GM18507 (cell line): Measurements from ENCODE around the gene ST8SIA2.

Experiments
- DNase-seq: peaks from one replicate; pipeline ENCODE4 v3.0.0; 2011; ENCODE audit warnings: low read depth; ENCODE audit not compliant: insufficient read length; ENCODE audit errors: extremely low spot score
- FAIRE-seq: peaks from 2 replicates; lab custom pipeline; 2011; peaks lifted over from hg19 to GRCh38; lab: Jason Lieb, UNC

Gene ST8SIA2

DNA sequence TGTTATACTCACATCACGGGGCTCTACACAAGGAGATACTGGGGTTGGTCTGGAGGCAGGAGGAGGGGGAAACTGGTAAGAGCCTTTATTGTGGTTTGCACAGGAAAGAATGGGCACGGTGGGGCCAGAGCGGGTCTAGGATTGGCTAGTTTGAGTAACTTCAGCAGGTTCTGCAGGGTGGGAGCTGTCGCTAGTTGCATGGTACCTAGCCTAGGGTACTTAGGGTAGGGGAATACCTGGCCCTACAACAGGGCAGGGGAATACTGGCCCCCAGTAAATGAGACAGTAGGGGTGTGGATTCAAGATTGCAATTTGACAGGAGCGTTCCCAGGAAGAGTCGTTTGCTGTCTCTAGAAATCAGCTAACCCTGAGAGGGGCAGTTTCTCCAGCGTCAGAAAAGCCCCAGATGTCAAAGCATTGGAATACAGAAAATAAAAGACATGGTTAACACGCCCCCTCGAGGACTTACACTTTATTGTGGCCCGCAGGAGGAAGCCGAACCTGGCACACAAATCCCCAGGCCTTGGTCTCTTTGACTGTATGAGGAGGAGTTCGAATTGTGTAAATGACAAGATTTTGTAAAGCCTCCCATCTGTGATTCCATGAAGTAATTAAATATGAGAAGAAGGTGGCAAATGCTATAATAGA, 32.0 kb downstream of the ST8SIA2 start:
- DNase-seq (no peak), FAIRE-seq (no peak)

DNA sequence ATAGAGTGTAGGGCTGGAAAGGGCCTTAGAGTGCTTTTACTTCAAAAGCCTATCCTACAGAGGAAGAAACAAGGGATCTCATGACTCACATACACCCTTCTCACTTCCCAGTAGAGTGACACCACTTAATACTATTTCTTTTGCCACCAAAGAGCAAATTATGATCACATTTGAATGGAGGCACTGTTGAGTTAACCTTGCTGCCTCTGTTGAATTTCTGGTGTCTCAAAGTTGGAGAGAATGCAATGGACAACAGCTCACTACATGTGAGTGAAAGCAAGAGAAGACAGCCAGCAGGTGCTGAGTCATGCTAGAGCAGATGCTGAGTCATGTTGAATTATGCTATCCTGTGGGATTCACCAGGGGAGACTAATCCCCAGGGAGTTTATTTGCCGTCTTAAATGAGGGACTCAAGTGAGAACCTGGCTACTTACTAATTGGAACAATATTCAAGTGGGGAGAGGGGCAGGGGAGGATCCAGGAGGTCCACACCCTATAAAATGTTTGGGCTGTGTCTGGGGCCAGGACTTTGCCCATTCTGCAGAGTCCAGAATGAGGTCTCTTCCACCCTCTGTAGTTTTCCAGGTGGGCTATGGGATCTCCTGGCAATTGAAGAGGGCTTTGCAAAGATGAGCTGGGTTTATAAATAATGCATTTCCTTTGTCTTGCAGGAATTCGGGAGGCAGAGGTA, 35.8 kb downstream of the ST8SIA2 start:
- no peak for FAIRE-seq
- no peak for DNase-seq

DNA sequence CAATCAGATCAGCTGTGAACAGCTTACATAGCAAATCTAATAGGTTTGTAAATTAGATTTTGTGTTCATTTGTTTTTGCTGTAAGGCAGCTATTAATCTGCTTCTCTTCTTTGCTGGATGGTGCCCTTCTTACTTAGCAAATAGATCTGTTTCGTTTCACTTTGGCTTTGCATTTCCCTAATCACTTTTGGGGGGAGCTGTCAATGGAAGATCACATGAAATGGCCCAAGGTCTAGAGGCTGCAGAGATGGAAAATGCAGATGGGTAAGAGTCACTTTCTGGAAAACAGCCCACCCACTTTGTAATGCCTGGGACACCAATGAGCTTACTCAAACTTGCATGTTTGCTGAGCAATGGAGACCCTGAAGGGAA, 36.4 kb downstream of the ST8SIA2 start:
- FAIRE-seq = no peak
- no peak for DNase-seq

DNA sequence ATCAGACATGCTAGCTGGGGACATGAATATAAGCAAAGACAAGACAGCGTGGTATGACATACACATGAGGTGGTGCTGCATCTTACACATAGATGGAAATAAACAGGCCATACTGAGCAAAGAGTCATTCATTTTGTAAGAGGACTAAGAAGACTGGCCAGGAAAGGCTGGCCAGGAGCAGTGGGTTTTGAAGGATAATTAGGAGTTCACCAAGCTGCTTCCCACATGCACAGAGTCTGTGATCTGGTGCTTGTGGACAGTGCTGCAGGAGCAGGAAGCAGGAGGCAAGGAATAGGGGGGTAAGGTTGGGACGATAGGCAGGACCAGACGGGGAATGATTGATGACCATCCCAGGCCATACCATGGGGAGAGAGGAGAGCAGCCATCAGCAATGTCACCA, 41.5 kb downstream of the ST8SIA2 start:
- DNase-seq (no peak), FAIRE-seq (no peak)

DNA sequence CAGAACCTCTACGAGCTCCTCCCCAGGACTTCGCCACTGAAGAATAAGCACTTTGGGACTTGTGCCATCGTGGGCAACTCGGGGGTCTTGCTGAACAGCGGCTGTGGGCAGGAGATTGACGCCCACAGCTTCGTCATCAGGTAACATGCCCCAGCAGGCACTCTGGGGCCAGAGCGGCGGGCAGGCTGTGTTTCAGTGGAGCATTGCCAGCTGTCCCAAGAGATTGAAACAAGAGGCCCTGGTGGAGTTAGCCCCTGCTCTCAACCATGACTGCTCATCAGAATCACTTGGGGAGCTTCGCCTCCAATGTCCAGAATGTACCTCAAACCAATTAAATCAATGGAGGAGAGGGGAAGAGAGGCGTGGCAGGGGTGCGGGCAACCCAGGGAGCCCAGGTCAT, 44.8 kb downstream of the ST8SIA2 start:
- FAIRE-seq = no peak

GRCh38 chr15:92443381-92443780, 49.7 kb downstream of the ST8SIA2 start:
- DNase-seq (no peak), FAIRE-seq (no peak)

More for the DNA sequence above, 44.8 kb downstream of the ST8SIA2 start:
- no peak for DNase-seq

- no peak for FAIRE-seq
Measured at GRCh38 chr15:92444631-92445030, 51.0 kb downstream of the ST8SIA2 start.

GRCh38 chr15:92448370-92448769, 54.7 kb downstream of the ST8SIA2 start:
- DNase-seq (no peak), FAIRE-seq (no peak)

More at GRCh38 chr15:92444631-92445030, 51.0 kb downstream of the ST8SIA2 start:
- DNase-seq = no peak

DNA sequence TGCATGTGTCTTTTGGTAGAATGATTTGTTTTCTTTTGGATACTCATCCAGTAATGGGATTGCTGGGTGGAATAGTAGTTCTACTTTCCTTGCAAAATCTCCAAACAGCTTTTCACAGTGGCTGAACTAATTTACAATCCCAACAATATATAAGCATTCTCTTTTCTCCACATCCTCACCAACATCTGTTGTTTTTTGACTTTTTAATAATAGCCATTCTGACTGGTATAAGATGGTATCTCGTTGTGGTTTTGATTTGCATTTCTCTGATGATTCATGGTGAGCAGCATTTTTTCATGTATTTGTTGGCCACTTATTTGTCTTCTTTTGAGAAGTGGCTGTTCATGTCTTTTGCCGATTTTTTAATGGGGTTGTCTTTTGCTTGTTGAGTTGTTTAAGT, 55.8 kb downstream of the ST8SIA2 start:
- FAIRE-seq (no peak), DNase-seq (no peak)

- no peak for FAIRE-seq
Measured at GRCh38 chr15:92451225-92451825, 57.6 kb downstream of the ST8SIA2 start.

DNA sequence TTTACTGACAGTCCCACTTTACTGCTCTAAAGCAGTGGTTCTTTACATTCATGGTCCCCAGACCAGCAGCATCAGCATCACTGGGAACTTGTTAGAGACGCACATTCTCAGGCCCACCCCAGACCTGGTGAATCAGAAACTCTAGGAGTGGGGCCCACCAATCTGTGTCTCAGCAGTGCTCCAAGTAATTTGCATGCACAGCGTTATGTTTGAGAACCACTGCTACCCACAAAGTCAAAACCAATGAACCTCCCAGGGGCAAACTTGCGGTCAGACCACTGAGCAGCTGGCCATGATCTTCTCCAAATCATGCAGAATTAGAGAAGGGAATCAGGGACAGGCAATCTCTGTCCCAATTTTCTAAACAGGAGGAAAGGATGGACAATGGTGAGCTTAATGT, 58.5 kb downstream of the ST8SIA2 start:
- DNase-seq (no peak), FAIRE-seq (no peak)

More at GRCh38 chr15:92451225-92451825, 57.6 kb downstream of the ST8SIA2 start:
- DNase-seq = no peak

DNA sequence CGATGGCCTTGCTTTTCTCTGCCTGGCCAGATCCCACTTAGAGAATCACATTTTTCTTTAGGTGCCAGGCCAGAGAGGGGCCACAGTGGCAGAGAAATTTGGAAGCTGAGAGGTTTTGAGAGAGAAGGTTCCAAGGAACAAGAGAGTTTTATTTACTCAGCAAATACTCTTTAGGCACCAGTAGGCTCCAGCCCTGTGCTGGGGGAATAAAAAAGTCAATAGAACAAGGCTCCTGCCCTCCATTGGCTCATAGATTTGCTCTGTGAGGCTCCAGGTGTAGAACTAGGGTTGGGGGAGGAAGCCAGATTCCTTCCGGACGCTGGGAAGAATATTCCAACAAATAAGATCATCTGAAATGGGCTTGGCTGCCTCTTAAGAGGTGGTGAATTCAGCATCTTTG, 59.9 kb downstream of the ST8SIA2 start:
- no peak for DNase-seq

GRCh38 chr15:92454555-92455105, 60.9 kb downstream of the ST8SIA2 start:
- DNase-seq (no peak), FAIRE-seq (no peak)

More for the DNA sequence above, 59.9 kb downstream of the ST8SIA2 start:
- no peak for FAIRE-seq

DNA sequence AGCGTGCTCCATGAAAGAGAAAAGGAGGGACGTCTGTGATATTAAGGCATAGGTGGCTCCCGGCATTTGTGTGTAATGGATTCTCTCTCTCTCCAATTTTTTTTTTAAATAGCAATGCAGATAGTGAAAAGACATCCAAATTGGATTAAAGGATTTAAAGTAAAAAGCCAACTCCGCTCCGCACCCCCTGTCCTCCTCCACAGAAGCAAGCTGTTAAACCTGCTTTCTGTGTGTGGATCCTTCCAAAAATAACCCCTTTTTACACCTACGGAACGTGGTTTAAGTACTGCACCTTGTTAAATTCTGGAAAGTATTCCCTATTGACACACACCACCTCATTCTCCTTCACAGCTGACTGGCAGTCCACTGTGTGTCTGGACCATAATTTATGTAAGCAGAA, 61.6 kb downstream of the ST8SIA2 start:
- DNase-seq (no peak), FAIRE-seq (no peak)

DNA sequence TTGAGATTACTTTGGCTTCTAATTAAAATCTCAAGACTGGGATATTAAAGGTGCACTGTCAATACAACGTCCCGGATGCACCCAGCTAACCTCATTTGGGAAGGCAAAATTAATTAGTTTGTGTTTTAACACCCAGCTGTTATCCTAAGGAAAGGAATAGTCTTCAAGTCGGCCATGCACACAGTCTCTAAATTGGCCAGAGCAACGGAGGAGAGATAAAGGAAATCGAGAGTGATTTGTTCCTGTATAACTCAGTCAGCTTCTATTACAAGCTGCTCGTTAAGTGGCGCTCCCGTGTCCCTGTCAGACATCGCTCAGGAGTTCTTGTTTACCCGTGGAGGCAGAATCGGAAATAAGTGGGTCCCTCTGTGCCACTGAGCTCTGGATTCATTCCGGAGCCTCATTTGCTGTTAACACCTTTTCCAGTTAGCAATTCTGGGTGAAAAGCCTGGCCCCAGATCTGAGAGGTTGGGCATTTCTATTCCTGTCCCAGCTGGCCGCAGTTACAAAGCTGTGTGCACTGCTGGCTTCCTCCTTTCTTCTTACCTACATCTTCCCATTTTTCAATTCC, 63.9 kb downstream of the ST8SIA2 start:
- FAIRE-seq (no peak), DNase-seq (no peak)

- DNase-seq = no peak
Measured at GRCh38 chr15:92460023-92460422, 66.3 kb downstream of the ST8SIA2 start.

GRCh38 chr15:92462424-92463125, 68.9 kb downstream of the ST8SIA2 start:
- DNase-seq = no peak
- no peak for FAIRE-seq

More at GRCh38 chr15:92460023-92460422, 66.3 kb downstream of the ST8SIA2 start:
- FAIRE-seq = no peak

DNA sequence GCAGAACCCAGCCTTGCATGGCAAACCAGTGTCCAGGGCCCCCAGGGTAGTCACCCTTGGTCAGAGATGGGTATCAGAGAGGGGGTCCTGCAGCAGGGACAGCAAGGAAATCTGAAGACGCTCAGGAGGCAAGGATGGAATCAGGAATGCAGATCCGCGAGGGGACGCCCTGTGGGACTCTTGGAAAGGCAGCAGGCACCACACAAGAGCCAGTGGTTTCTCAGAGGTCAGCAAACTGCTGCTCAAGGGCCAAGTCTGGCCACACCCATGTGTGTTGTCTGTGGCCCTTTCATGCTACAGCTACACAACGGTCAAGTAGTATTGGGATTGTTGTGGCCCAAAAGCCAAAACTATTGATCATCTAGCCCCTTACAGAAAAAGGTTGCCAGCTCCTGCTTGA, 69.7 kb downstream of the ST8SIA2 start:
- no peak for DNase-seq
- FAIRE-seq = no peak

DNA sequence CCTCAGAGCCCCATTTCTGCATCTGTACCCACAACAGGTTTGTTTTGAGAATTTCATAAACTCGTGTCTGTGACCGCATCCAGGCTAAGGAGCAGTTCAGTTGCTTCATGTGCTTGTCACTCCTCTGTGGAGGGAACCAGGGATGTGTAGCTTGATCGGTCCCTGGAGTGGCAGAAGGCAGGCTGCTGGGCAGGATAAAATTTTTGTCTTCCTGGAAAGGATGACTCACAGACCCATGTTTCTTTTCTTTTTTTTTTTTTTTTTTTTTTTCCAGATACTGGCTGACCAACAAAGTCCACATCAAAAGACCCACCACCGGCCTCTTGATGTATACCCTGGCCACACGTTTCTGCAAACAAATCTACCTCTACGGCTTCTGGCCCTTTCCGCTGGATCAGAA, 70.1 kb downstream of the ST8SIA2 start:
- no peak for FAIRE-seq
- DNase-seq = no peak

DNA sequence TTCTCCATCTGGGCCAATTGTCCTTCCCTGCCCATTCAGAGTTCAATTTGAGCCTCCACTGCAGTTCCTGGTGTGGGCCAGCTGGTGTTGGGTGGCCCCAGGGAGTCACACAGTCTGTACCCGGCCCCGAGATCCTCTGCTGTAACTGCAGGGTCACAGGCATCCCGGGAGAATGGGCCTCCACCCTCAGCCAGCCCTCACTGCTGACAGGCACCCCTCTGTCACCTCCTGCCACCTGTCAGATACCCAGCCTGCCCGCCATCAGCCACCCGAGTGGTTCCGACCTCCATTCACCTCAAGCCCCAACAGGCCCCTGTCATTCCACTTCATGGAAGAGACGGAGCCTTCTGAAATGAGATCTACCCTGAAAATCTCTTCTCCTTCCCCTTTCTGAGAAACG, 73.2 kb downstream of the ST8SIA2 start:
- no peak for DNase-seq
- FAIRE-seq = no peak
